ENCODE data around the gene HOXB2. TPM values are rescaled to one million over a fixed set of nuclear protein-coding genes. Genes with fewer than 3 reads are reported as not detected.

The HOXB2 gene
- total and polyA plus RNA-seq, 9 of the 15 experiments (the other 6 are each of a cell fraction or from before 2014, with no cell fraction given): 2.1 to 97.7 (median 21.2) TPM

DNA sequence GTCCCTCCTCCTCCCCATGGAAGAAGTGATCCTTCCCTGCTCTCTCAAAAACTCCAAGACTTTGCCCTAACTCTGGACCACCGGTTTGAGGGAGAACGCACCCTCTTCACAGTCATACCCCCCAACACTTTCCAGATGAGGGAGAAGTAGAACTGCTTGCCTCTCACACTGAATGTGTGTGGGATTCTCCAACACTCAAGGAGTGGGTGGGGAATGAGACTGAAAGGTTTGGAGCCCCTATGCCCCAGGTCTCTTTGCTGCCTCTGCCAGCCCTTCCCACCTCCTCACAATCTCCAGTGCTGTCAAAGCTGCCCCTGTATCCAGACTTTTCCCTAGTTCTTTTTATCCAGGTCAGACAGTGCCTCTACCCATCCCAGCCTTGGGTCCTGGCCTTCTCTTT, 21.8 kb upstream of the HOXB2 start:
- POLR2A ChIA-PET: interaction anchor here (0.6 to 3.9 kb wide), 2 partner anchors 10 to 1222 kb away, joined by 3 to 21 read pairs; no protein-coding TSS in a partner anchor
- Histone ChIP-seq H3K4me1 (replicated peaks in 1 of 2; ENCODE audit: control insufficient read depth in 2 of 2, insufficient read depth in 2 of 2, low read length in 2 of 2) (peaks cover 25 to 30% of the 10 kb centered on the region in 2 experiments), H3K4me3 (no peak overlapping the region), H2AFZ (ENCODE audit: low read depth, low read length) (no peak overlapping the region), H3K79me2 (ENCODE audit: control insufficient read depth, insufficient read depth, low read length) (peaks cover 59% of the 10 kb centered on the region), H4K20me1 (replicated peaks; ENCODE audit: control insufficient read depth, insufficient read depth, low read length) (no peaks in the 10 kb centered on the region; the same call in 1 of the 2 replicates), H3K36me3 (ENCODE audit: control insufficient read depth, insufficient read depth, low read length) (peaks cover 95% of the 10 kb centered on the region; the same call in 2 of the 3 replicates), H3K4me2 (ENCODE audit: insufficient read depth, low read length) (no peak overlapping the region), H3K9me1 (ENCODE audit: control insufficient read depth, insufficient read depth, low read length) (peaks cover 6% of the 10 kb centered on the region), H3K9me3 (replicated peaks; ENCODE audit: control insufficient read depth, insufficient read depth, low read depth, low read length) (no peaks in the 10 kb centered on the region), H3K9ac (ENCODE audit: insufficient read depth in 1 of 2, low read depth in 2 of 2, low read length in 2 of 2) (peak overlapping the region in 1 of 2 experiments; percentile 54; a peak in 1 of 4 replicates), H3K27me3 (ENCODE audit: control insufficient read depth in 2 of 2, insufficient read depth in 2 of 2, low read length in 2 of 2) (no peaks in the 10 kb centered on the region), H3K27ac (ENCODE audit: extremely low read depth, low read depth, low read length) (no peak overlapping the region)
- CTCF ChIA-PET (ENCODE audit: low intra/inter-chr PET ratio): no interaction called here
- BruUV-seq (replicated peaks): no TSS peak
- FAIRE-seq (no peak), DNase-seq (ENCODE audit: extremely low read depth in 1 of 4, low spot score in 3 of 4) (no peak), ATAC-seq (no peak)
- intact Hi-C loops (cut with micrococcal nuclease): no loop called here
- WGBS (ENCODE audit: insufficient coverage, low coverage, missing lambda C conversion rate): 67% methylated on average over 2 of the region's 2 CpGs
- in situ Hi-C loops (cut with MboI): no loop called here
- TF ChIP-seq BDP1 (IDR thresholded peaks at IDR 0.05; ENCODE audit: insufficient read depth, insufficient read length) (no peak), CXXC5 (CRISPR knock-in tag; IDR thresholded peaks at IDR 0.05) (no peak), ZNF324 (CRISPR knock-in tag; IDR thresholded peaks at IDR 0.05) (no peak), TRIM24 (IDR thresholded peaks at IDR 0.05) (no peak), ZNF586 (CRISPR knock-in tag; conservative IDR thresholded peaks at IDR 0.05) (no peak)
- TF ChIP-seq, protein P1, sequence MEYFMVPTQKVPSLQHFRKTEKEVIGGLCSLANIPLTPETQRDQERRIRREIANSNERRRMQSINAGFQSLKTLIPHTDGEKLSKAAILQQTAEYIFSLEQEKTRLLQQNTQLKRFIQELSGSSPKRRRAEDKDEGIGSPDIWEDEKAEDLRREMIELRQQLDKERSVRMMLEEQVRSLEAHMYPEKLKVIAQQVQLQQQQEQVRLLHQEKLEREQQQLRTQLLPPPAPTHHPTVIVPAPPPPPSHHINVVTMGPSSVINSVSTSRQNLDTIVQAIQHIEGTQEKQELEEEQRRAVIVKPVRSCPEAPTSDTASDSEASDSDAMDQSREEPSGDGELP (CRISPR knock-in tag; IDR thresholded peaks at IDR 0.05; ENCODE audit: borderline replicate concordance): no peak
- TF ChIP-seq, protein P2, sequence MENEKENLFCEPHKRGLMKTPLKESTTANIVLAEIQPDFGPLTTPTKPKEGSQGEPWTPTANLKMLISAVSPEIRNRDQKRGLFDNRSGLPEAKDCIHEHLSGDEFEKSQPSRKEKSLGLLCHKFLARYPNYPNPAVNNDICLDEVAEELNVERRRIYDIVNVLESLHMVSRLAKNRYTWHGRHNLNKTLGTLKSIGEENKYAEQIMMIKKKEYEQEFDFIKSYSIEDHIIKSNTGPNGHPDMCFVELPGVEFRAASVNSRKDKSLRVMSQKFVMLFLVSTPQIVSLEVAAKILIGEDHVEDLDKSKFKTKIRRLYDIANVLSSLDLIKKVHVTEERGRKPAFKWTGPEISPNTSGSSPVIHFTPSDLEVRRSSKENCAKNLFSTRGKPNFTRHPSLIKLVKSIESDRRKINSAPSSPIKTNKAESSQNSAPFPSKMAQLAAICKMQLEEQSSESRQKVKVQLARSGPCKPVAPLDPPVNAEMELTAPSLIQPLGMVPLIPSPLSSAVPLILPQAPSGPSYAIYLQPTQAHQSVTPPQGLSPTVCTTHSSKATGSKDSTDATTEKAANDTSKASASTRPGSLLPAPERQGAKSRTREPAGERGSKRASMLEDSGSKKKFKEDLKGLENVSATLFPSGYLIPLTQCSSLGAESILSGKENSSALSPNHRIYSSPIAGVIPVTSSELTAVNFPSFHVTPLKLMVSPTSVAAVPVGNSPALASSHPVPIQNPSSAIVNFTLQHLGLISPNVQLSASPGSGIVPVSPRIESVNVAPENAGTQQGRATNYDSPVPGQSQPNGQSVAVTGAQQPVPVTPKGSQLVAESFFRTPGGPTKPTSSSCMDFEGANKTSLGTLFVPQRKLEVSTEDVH (IDR thresholded peaks at IDR 0.05; ENCODE audit: low read depth, partially characterized antibody): no peak
- TF ChIP-seq, protein P3, sequence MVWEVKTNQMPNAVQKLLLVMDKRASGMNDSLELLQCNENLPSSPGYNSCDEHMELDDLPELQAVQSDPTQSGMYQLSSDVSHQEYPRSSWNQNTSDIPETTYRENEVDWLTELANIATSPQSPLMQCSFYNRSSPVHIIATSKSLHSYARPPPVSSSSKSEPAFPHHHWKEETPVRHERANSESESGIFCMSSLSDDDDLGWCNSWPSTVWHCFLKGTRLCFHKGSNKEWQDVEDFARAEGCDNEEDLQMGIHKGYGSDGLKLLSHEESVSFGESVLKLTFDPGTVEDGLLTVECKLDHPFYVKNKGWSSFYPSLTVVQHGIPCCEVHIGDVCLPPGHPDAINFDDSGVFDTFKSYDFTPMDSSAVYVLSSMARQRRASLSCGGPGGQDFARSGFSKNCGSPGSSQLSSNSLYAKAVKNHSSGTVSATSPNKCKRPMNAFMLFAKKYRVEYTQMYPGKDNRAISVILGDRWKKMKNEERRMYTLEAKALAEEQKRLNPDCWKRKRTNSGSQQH (CRISPR knock-in tag; IDR thresholded peaks at IDR 0.05): no peak
- TF ChIP-seq, protein P4, sequence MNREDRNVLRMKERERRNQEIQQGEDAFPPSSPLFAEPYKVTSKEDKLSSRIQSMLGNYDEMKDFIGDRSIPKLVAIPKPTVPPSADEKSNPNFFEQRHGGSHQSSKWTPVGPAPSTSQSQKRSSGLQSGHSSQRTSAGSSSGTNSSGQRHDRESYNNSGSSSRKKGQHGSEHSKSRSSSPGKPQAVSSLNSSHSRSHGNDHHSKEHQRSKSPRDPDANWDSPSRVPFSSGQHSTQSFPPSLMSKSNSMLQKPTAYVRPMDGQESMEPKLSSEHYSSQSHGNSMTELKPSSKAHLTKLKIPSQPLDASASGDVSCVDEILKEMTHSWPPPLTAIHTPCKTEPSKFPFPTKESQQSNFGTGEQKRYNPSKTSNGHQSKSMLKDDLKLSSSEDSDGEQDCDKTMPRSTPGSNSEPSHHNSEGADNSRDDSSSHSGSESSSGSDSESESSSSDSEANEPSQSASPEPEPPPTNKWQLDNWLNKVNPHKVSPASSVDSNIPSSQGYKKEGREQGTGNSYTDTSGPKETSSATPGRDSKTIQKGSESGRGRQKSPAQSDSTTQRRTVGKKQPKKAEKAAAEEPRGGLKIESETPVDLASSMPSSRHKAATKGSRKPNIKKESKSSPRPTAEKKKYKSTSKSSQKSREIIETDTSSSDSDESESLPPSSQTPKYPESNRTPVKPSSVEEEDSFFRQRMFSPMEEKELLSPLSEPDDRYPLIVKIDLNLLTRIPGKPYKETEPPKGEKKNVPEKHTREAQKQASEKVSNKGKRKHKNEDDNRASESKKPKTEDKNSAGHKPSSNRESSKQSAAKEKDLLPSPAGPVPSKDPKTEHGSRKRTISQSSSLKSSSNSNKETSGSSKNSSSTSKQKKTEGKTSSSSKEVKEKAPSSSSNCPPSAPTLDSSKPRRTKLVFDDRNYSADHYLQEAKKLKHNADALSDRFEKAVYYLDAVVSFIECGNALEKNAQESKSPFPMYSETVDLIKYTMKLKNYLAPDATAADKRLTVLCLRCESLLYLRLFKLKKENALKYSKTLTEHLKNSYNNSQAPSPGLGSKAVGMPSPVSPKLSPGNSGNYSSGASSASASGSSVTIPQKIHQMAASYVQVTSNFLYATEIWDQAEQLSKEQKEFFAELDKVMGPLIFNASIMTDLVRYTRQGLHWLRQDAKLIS (CRISPR knock-in tag; IDR thresholded peaks at IDR 0.05): no peak
